HepG2 (cell line): ENCODE measurements around the gene GMPPA. TPM values are rescaled to one million over a fixed set of nuclear protein-coding genes. Genes with fewer than 3 reads are reported as not detected.
A peak's percentile ranks its signal among the peaks of the same experiment; 100 is the strongest.

Experiments used
- AGO2 ChIP-seq: fragments of 200-400 bp; formaldehyde crosslinking; optimal IDR thresholded peaks from 2 replicates; pipeline ENCODE3; 2017; ENCODE audit warnings: mild to moderate bottlenecking, low read depth, low read length, moderate library complexity
- CENPX ChIP-seq: sonication (generic); formaldehyde crosslinking; IDR thresholded peaks from 2 replicates; pipeline ENCODE4 v1.9.0; 2021; ENCODE audit warnings: mild to moderate bottlenecking, missing genetic modification reagents, moderate library complexity
- ETV5 ChIP-seq: IDR thresholded peaks from 2 replicates; pipeline ENCODE4 v1.6.1; 2018; ENCODE audit warnings: missing biosample characterization, missing genetic modification reagents, inconsistent platforms, borderline replicate concordance
- FOXA3 ChIP-seq: IDR thresholded peaks from 2 replicates; pipeline ENCODE4 v1.6.1; 2016; ENCODE audit warnings: missing genetic modification reagents, missing compliant biosample characterization
- GFI1 ChIP-seq: sonication (generic); formaldehyde crosslinking; IDR thresholded peaks from 2 replicates; pipeline ENCODE4 v1.5.0; 2020; ENCODE audit warnings: missing genetic modification reagents, mild to moderate bottlenecking, borderline replicate concordance
- GPBP1L1 ChIP-seq: sonication (generic); formaldehyde crosslinking; IDR thresholded peaks from 2 replicates; pipeline ENCODE4 v1.5.0; 2020; ENCODE audit warnings: mild to moderate bottlenecking, missing genetic modification reagents
- HES4 ChIP-seq: sonication (generic); formaldehyde crosslinking; IDR thresholded peaks from 2 replicates; pipeline ENCODE4 v1.9.0; 2021; ENCODE audit warnings: mild to moderate bottlenecking, missing genetic modification reagents, borderline replicate concordance
- KDM3A ChIP-seq: IDR thresholded peaks from 2 replicates; pipeline ENCODE4 v1.6.1; 2018; ENCODE audit warnings: low read depth, missing compliant biosample characterization
- MBD4 ChIP-seq: IDR thresholded peaks from 2 replicates; pipeline ENCODE4 v1.6.1; 2012; ENCODE audit warnings: low read length, inconsistent platforms, borderline replicate concordance
- MEIS1 ChIP-seq: sonication (generic); formaldehyde crosslinking; IDR thresholded peaks from 2 replicates; pipeline ENCODE4 v1.9.0; 2021; ENCODE audit warnings: mild to moderate bottlenecking, missing genetic modification reagents, moderate library complexity, borderline replicate concordance
- MLX ChIP-seq: IDR thresholded peaks from 2 replicates; pipeline ENCODE4 v1.6.1; 2016
- PRDM10 ChIP-seq: sonication (generic); formaldehyde crosslinking; IDR thresholded peaks from 2 replicates; pipeline ENCODE4 v1.4.0; 2020; ENCODE audit warnings: low read depth, missing genetic modification reagents
- SMC3 ChIP-seq: IDR thresholded peaks from 2 replicates; pipeline ENCODE4 v1.6.1; 2011; ENCODE audit warnings: low read length, improper control_type of control experiment
- SUZ12 ChIP-seq: fragments of 150-350 bp; IDR thresholded peaks from 2 replicates; pipeline ENCODE4 v1.6.1; 2014; ENCODE audit warnings: low read depth, low read length
- THRA ChIP-seq: sonication (generic); formaldehyde crosslinking; IDR thresholded peaks from 2 replicates; pipeline ENCODE4 v1.4.0; 2020; ENCODE audit warnings: missing genetic modification reagents, borderline replicate concordance
- ZBTB1 ChIP-seq: sonication (generic); formaldehyde crosslinking; IDR thresholded peaks from 2 replicates; pipeline ENCODE4 v1.4.0; 2020; ENCODE audit warnings: missing genetic modification reagents, borderline replicate concordance
- ZFP1 ChIP-seq: IDR thresholded peaks from 2 replicates; pipeline ENCODE4 v1.6.1; 2016
- ZFP82 ChIP-seq: sonication (generic); formaldehyde crosslinking; IDR thresholded peaks from 2 replicates; pipeline ENCODE4 v1.5.1; 2020; ENCODE audit warnings: mild to moderate bottlenecking, missing genetic modification reagents, borderline replicate concordance
- ZNF350 ChIP-seq: sonication (generic); formaldehyde crosslinking; IDR thresholded peaks from 2 replicates; pipeline ENCODE4 v1.4.0; 2020; ENCODE audit warnings: mild to moderate bottlenecking, low read depth, missing genetic modification reagents, borderline replicate concordance
- ZNF501 ChIP-seq: sonication (generic); formaldehyde crosslinking; IDR thresholded peaks from 2 replicates; pipeline ENCODE4 v1.5.1; 2020; ENCODE audit warnings: mild to moderate bottlenecking, moderate library complexity, missing genetic modification reagents
- ZNF766 ChIP-seq: sonication (generic); formaldehyde crosslinking; IDR thresholded peaks from 2 replicates; pipeline ENCODE4 v1.5.0; 2020; ENCODE audit warnings: missing genetic modification reagents, borderline replicate concordance
- ZNF784 ChIP-seq: sonication (generic); formaldehyde crosslinking; IDR thresholded peaks from 2 replicates; pipeline ENCODE4 v1.5.1; 2020; ENCODE audit warnings: missing genetic modification reagents, mild to moderate bottlenecking, borderline replicate concordance
- ZSCAN20 ChIP-seq: sonication (generic); formaldehyde crosslinking; IDR thresholded peaks from 2 replicates; pipeline ENCODE4 v1.4.0; 2020; ENCODE audit warnings: missing genetic modification reagents, mild to moderate bottlenecking, borderline replicate concordance
- polyA plus RNA-seq, 8 experiments: library from polyadenylated mRNA; depleted of rRNA in 3 of 8; stranded (reverse) in 7 of 8; unstranded in 1 of 8; fragments of >200 nt; fragmentation: Illumina TruSeq in 4 of 8; extraction: Trizol in 4 of 8; gene quantifications; 2 replicates each; pipeline versions ENCODE4 v1.2.1 to v1.2.3, GENCODE V29; 2011 to 2016; ENCODE audit warnings: low read depth in 4 of 8, missing spikeins in 1 of 8, mixed read lengths in 1 of 8; ENCODE audit not compliant: insufficient read depth in 1 of 8
- total RNA-seq, 5 experiments: library from RNA; depleted of rRNA; stranded (reverse); fragments of >200 nt; fragmentation: Illumina TruSeq; extraction: Trizol; gene quantifications; 2 replicates each; pipeline ENCODE4 v1.2.3, GENCODE V29; 2016; ENCODE audit warnings: low read depth in 1 of 5

GMPPA gene
- total and polyA plus RNA-seq, 2 of the 13 experiments (the other 11 are each of a cell fraction or from before 2014, with no cell fraction given), result 81.1 to 106 TPM

- TF ChIP-seq ZNF501 (CRISPR knock-in tag), result peak; percentile 34; the same call in 1 of the 2 replicates
- no peak for TF ChIP-seq ZFP82
- TF ChIP-seq PRDM10, result no peak
- no peak for TF ChIP-seq CENPX (CRISPR knock-in tag)
- no peak for TF ChIP-seq MLX (CRISPR knock-in tag)
- no peak for TF ChIP-seq SMC3
- TF ChIP-seq KDM3A, result no peak
- TF ChIP-seq SUZ12, result no peak
- peak; percentile 34; the same call in 1 of the 2 replicates for TF ChIP-seq ZNF350 (CRISPR knock-in tag)
- TF ChIP-seq GPBP1L1 (CRISPR knock-in tag), result no peak
- TF ChIP-seq MEIS1, result no peak
- TF ChIP-seq ZNF766 (CRISPR knock-in tag), result no peak
- no peak for TF ChIP-seq GFI1 (CRISPR knock-in tag)
- TF ChIP-seq THRA (CRISPR knock-in tag), result no peak
- no peak for TF ChIP-seq ZSCAN20
- TF ChIP-seq MBD4, result no peak
- no peak for TF ChIP-seq ZNF784 (CRISPR knock-in tag)
- TF ChIP-seq FOXA3 (CRISPR knock-in tag), result no peak
- TF ChIP-seq ZFP1 (CRISPR knock-in tag), result no peak
- TF ChIP-seq ZBTB1, result no peak
- TF ChIP-seq AGO2, result peak; percentile 63
- no peak for TF ChIP-seq HES4 (CRISPR knock-in tag)
- no peak for TF ChIP-seq ETV5 (CRISPR knock-in tag)
Measured at GRCh38 chr2:219509780-219510511, 11.3 kb downstream of the GMPPA start (continued).
